Measurements from ENCODE around the gene MCAT.

GRCh38 chr22:43136255-43136654 is 6.9 kb downstream of the MCAT start:
- no peak for TF ChIP-seq SUZ12 (IDR thresholded peaks at IDR 0.05)
- TF ChIP-seq SP1 (IDR thresholded peaks at IDR 0.05): no peak
- no peak for TF ChIP-seq ARNT (IDR thresholded peaks at IDR 0.05)
- TF ChIP-seq BHLHE40 (IDR thresholded peaks at IDR 0.05; ENCODE audit: borderline replicate concordance): no peak
- TF ChIP-seq TARDBP (IDR thresholded peaks at IDR 0.05): no peak
- no peak for TF ChIP-seq L3MBTL2 (conservative IDR thresholded peaks at IDR 0.05)
- TF ChIP-seq CTBP1 (IDR thresholded peaks at IDR 0.05; ENCODE audit: borderline replicate concordance): no peak
- no peak for TF ChIP-seq NFRKB (IDR thresholded peaks at IDR 0.05)

Measured in HEK293T (cell line).